ENCODE measurements around the gene PFKFB4.

Gene PFKFB4

GRCh38 chr3:48548126-48548525 is 8.5 kb downstream of the PFKFB4 start:
- no peak for DNase-seq
- H3K27me3 ChIP-seq (replicated peaks): no peaks in the 10 kb centered on the region
- no peaks in the 10 kb centered on the region for H3K36me3 ChIP-seq (replicated peaks)
- H3K4me3 ChIP-seq (ENCODE audit: low read depth, low read length): no peak overlapping the region
- in situ Hi-C loops (cut with HindIII; ENCODE audit: low pct_ligation_motif_present, low sequenced_read_pairs): no loop called here
- H3K27ac ChIP-seq: no peak overlapping the region
- no peak for TF ChIP-seq CTCF (IDR thresholded peaks at IDR 0.05; ENCODE audit: low read depth, low read length, missing control alignments)

DNA sequence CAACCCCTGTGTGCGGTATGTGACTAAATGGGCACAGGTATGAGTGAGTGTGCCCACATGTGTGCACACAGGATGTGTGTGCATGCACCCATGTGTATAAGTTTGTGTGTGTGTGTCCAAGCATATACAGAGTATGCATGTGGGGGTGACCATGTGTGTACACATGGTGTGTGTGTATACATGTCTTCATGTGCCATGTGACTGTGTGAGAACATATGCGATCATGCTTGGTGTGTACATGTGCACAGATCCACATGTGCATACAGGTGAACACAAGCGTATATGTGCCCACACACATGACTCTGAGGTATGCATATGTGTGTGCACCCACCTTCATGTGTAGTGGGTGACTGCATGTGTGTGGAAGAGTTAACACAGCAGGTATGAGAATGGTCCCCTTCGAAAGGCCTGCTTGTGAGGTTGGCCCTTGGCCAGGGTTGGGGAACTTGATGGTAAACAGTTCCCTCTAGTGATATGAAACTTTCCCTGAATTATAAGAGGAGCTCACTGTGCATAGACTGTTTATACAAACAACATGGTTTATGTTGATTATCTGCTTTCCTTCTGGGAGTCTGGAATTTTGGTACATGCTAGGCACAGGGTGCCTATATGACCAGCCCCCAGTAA is 10.3 kb downstream of the PFKFB4 start:
- Histone ChIP-seq H3K27ac (no peak overlapping the region), H3K27me3 (replicated peaks) (no peaks in the 10 kb centered on the region), H3K36me3 (replicated peaks) (no peaks in the 10 kb centered on the region), H3K4me3 (ENCODE audit: low read depth, low read length) (no peak overlapping the region)
- in situ Hi-C loops (cut with HindIII; ENCODE audit: low pct_ligation_motif_present, low sequenced_read_pairs): no loop called here
- no peak for TF ChIP-seq CTCF (IDR thresholded peaks at IDR 0.05; ENCODE audit: low read depth, low read length, missing control alignments)
- DNase-seq: no peak

- TF ChIP-seq CTCF (IDR thresholded peaks at IDR 0.05; ENCODE audit: low read depth, low read length, missing control alignments): no peak
- Histone ChIP-seq H3K27ac (no peak overlapping the region), H3K36me3 (replicated peaks) (no peaks in the 10 kb centered on the region), H3K27me3 (replicated peaks) (no peaks in the 10 kb centered on the region), H3K4me3 (ENCODE audit: low read depth, low read length) (no peak overlapping the region)
- DNase-seq: no peak
- in situ Hi-C loops (cut with HindIII; ENCODE audit: low pct_ligation_motif_present, low sequenced_read_pairs): no loop called here
These were observed 12.5 kb downstream of the PFKFB4 start for GRCh38 chr3:48544141-48544540.

DNA sequence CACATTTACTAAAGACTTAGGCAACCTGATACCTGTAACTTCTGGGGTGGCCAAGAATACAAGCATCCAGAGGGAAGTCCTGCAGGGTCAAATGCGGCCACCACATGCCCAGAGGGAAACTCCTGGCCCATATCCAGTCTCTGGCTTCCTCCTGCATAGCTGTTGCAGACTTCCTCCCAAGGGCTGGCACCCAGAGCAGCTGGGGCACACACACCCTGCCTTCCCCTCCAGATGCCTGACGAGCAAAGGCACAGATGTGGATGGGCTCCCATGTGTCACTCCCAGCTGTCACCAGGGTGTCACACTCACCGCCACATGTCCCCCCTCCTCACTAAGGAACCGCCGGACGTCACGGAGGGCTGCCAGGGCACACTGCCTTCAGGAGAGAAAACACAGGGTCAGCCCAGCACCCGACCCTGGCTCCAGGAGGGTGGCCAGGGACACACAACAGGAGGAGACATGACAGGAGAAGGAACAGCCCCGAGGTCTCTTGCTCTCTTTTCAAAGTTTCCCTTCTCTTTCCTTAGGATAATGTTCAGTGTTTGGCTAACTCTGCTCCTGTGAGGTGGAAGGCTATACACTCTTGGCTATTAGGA is 13.2 kb downstream of the PFKFB4 start:
- in situ Hi-C loops (cut with HindIII; ENCODE audit: low pct_ligation_motif_present, low sequenced_read_pairs): no loop called here
- no peak overlapping the region for H3K27ac ChIP-seq
- no peak for TF ChIP-seq CTCF (IDR thresholded peaks at IDR 0.05; ENCODE audit: low read depth, low read length, missing control alignments)
- H3K4me3 ChIP-seq (ENCODE audit: low read depth, low read length): no peak overlapping the region
- no peaks in the 10 kb centered on the region for H3K27me3 ChIP-seq (replicated peaks)
- DNase-seq: no peak
- no peaks in the 10 kb centered on the region for H3K36me3 ChIP-seq (replicated peaks)

GRCh38 chr3:48538451-48538850 is 18.2 kb downstream of the PFKFB4 start:
- Histone ChIP-seq H3K36me3 (replicated peaks) (peaks cover 9% of the 10 kb centered on the region), H3K27ac (no peak overlapping the region), H3K4me3 (ENCODE audit: low read depth, low read length) (no peak overlapping the region), H3K27me3 (replicated peaks) (no peaks in the 10 kb centered on the region)
- in situ Hi-C loops (cut with HindIII; ENCODE audit: low pct_ligation_motif_present, low sequenced_read_pairs): no loop called here
- DNase-seq: no peak
- TF ChIP-seq CTCF (IDR thresholded peaks at IDR 0.05; ENCODE audit: low read depth, low read length, missing control alignments): no peak

DNA sequence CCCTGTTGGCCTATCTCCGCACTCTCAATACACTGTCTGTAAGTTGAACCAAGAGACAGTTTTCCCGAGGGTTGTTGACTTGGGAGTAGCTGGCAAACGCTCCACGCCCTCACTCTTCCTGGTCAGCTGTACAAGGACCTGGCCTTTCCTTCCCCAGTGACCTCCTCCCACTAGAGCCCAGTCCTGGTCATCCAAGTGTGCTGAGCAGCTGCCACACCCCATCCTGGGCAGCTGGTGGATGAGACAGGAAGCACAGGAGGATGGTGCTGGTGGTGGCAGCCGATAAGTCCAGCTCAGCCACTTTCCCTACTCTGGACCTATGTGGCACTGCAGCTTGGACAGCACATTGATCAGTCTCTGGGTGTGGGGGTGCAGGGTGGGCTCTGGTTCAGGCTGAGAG is 19.8 kb downstream of the PFKFB4 start:
- in situ Hi-C loops (cut with HindIII; ENCODE audit: low pct_ligation_motif_present, low sequenced_read_pairs): no loop called here
- TF ChIP-seq CTCF (IDR thresholded peaks at IDR 0.05; ENCODE audit: low read depth, low read length, missing control alignments): no peak
- H3K4me3 ChIP-seq (ENCODE audit: low read depth, low read length): no peak overlapping the region
- no peaks in the 10 kb centered on the region for H3K27me3 ChIP-seq (replicated peaks)
- no peak overlapping the region for H3K27ac ChIP-seq
- DNase-seq: no peak
- peaks cover 9% of the 10 kb centered on the region for H3K36me3 ChIP-seq (replicated peaks)

Data from brain microvascular endothelial cell (primary cell).